GM18508 (cell line): ENCODE measurements around the gene MYOM1.

ENCODE experiments used
- ATAC-seq: cut with Tn5 transposase; IDR thresholded peaks from one replicate; pipeline ENCODE4 v1.9.1; 2021; ENCODE audit warnings: moderate number of reproducible peaks; ENCODE audit not compliant: insufficient read depth, unreplicated experiment

The MYOM1 gene

GRCh38 chr18:3122851-3123250, 96.9 kb downstream of the MYOM1 start:
- no peak for ATAC-seq

DNA sequence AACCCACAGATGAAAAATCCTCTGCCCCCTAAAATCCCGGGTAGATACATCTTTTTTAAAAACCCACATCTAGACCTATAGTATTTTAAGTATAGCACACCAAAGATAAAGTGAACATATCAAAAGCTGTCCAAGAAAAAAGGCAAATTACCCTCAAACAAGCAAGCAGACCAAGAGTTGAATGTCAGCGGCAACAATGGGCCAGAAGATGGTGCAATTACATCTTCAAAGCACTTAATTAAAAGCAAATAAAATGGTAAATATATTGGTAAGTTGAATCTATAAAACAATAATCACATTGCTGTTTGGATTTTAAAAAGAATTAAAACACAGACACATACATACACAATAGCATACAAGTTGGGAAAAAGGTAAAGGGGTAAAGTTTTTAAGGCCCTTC, 98.5 kb downstream of the MYOM1 start:
- no peak for ATAC-seq

- no peak for ATAC-seq
These were observed 99.4 kb downstream of the MYOM1 start for GRCh38 chr18:3120356-3120755.

- no peak for ATAC-seq
These were observed 100.1 kb downstream of the MYOM1 start for GRCh38 chr18:3119401-3120341.

DNA sequence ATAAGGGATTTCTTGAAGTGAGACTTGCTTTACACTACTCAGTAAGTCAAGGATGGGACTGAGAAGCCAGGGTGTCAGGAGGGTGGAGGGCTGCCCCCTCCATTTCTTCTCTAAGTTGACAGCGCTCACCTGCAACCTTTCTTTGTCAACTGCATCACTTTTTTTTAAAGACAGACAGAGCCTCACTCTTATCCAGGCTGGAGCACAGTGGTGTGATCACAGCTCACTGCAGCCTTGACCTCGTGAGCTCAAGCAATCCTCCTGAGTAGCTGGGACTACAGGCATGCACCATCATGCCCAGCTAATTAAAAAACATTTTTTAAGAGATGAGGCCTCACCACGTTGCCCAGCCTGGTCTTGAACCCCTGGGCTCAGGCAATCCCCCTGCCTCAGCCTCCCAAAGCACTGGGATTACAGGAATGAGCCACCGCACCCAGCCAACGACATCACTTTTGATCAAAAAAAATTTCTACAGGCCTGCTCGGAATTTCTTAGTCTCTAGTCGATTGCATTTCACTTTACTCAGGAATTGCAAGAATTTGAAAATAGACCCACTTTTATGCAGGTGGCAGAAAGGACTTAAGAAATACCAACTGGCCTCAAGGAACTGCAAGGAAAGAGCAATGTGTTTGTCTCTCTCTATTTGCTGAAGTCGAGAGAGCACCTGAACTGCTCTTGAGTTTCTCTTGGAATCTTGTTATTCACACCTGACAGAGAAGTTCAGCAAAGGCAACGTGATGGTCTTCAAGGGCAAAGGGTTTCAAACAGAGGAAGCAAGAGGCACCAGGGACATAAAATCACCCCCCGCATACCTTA, 101.4 kb downstream of the MYOM1 start:
- ATAC-seq = no peak

DNA sequence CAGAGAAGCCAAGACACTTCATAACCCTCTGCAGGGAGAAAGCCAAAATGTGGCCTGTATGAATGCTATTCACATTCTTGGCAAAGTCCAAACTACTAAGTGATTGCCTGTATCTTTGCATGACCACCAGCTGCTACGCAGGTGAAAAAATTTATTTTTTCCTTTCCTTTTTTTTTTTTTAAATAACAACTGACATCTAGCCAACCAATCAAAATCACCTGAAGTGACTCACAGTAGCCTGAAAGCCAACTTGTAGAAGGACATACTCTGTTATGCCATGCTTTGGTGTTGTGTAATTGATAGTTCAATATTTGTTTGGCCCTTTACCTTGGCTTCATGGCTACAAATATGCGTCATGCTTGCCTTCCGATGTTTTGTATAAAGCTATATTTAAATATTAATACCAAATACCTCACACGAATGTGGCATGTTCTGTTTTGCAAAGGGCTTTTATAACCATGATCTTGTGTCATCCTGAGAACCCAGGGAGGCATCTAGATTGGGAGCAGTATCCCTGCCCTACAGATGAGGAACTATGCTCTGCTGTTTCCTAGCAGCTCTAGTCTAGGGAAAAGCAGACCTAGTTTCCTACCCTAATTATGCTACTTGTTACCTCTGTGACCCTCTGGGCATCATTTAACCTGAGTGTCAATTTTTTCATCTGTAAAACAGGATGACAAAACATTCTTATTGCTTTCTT, 102.1 kb downstream of the MYOM1 start:
- ATAC-seq = no peak

GRCh38 chr18:3115447-3116030, 104.2 kb downstream of the MYOM1 start:
- ATAC-seq = no peak

GRCh38 chr18:3114451-3114850, 105.3 kb downstream of the MYOM1 start:
- no peak for ATAC-seq

DNA sequence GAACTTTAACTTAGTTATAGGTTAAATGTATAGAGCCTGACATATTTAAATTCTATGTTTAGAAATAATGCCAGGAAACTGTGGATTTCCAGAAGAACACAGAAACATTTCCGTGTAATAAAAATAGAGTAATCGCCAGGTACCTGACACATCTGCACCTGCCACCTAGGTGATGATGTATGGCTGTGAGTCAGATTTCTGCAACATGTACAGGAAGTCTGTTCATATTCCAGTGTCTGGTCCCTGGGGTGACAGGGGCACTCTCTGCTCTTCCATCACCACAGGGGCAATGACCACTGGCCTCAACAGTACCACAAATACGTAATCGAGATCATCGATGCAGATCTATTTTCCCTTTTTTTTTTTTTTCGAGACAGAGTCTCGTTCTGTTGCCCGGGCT, 105.7 kb downstream of the MYOM1 start:
- ATAC-seq = no peak

- ATAC-seq = no peak
These were observed 108.1 kb downstream of the MYOM1 start for GRCh38 chr18:3111523-3112240.

- no peak for ATAC-seq
These were observed 109.6 kb downstream of the MYOM1 start for GRCh38 chr18:3110034-3110752.

DNA sequence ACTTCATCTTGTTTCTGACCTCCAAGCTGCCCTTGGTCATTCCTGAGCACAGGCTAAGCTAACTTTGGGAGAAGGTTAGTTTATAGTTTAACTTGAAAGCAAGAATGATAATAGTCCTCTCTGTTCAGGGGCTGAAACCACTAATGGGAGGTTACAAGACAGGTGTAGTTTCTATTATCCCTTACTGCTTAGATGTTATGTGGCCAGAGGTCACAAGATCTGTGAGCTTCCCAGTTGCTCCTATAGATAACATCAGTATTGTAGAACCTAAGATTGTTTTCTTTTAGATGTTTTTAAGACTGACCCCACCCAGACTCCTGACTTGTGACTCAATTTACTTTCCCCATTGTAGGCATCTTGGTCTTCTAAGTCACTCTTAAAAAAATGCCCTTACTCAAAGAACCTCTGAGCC, 112.0 kb downstream of the MYOM1 start:
- ATAC-seq = no peak

DNA sequence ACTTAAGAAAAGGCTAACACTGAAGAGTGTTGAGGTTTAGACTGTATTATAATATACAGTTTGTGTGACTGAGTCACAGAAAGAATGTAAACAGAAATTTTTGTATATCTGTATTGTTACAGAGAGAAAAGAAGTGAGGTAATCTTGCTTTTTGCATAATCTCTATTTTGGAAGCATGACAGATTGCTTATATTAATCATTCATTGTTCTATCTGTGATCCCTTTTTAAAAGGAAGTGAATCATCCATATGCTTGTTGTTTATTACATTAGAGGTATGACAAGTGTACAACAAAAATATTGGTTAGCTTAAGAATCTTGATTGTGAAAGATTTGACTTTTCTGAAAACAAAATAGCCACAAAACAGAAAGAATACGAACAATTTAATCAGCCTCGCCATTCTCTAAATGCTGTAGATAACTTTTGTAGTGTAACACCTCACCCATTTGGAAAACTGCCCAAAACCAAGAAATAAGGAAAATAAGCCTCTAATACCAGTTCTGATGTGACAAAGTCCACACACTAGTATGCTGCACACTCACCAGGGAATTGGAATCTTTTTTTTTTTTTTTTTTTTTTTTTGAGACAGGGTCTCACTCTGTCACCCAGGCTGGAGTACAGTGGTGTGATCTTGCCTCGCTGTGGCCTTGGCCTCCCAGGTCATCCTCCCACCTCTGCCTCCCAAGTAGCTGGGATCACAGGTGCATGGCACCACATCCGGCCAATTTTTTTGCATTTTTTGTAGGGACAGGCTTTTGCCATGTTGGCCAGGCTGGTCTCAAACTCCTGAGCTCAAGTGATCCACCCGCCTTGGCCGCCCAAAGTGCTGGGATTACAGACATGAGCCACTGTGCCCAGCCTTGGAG, 115.3 kb downstream of the MYOM1 start:
- no peak for ATAC-seq

DNA sequence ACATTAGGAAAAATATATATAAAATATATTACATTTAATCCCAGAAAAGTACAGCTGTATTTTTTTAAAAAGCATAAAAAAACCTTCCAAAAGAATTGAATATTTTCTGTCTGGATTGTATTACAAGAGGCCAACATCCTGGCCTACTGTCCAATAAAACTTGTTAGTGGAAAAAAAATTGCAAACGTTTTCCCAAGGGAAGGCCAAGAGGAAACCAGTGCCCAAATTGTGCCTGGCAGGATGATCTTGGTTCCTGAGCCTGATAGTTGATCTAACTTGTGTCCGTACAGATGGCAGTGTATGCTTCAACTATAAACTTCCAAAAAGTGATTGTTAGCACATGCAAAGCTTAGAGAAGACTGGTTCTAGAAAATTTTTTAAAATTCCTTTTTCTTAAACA, 116.2 kb downstream of the MYOM1 start:
- no peak for ATAC-seq

DNA sequence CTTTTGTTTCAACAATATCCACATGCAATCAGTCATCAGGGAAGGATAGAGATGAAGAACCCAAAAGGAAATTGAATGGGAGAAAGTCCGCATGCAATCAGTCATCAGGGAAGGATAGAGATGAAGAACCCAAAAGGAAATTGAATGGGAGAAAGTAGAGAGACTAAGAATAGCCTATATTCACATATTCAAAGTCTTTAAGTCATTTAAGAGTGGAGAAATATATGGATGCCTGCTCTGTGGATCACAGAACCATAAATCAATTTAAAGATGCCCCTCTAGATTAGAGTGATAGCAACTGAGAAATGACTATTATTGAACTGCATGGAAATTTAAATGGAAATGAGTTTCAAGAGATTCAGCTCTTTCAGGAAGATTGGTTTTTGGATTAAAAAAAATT, 116.8 kb downstream of the MYOM1 start:
- no peak for ATAC-seq

DNA sequence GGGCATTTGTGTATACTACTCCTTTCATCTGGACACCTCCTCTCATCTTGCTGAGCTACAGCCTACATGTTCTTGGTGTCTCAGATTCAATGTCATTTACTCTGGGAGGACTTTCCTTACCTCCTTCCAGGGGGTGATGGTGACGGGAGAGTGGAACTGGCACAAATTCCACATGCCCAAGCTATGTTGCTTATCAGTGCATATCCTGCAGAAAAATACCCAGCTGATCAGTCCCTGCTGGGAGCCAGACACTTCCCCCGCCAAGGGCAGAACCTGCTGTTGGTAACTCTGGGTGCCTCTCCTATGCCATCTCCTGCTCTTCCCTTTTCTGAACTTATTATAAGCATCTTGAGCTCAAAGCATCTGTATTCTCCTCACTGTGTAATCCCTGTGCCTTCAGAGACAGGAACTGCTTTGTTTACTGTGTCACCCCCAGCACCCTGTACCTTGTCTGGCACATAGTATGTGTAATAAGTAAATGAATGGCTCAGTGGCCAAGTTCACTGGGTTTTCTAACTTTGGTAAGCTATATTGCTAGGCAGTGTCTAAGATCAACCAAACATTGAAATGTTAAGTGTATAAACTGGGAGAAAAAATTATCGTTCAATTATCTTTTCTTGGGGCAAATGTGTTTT, 119.2 kb downstream of the MYOM1 start:
- no peak for ATAC-seq

- no peak for ATAC-seq
These were observed 120.4 kb downstream of the MYOM1 start for GRCh38 chr18:3099327-3099726.

DNA sequence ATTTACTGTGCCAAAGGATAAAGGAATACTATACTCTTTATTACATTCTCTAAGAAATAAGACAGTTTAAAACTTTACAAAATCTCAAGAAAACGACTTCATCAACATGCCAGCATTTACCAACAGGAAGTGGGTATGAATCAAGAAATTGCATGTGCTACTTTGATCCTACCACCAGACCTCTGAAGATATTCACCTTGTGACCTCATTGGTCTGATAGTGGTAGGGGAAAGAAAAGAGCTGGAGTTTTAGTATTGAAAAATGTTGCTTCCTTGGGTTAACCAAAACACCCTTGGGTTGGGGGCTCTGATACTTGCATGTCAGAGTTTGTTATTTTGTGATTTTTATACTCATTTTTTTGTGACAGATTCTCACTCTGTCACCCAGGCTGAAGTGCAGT, 122.7 kb downstream of the MYOM1 start:
- no peak for ATAC-seq
